HUES64 (cell line): ENCODE measurements around the gene EFNB2. TPM values are rescaled to one million over a fixed set of nuclear protein-coding genes. Genes with fewer than 3 reads are reported as not detected.

Experiments
- H3K27ac ChIP-seq: 2 replicates; pipeline ENCODE4 v1.7.0; 2013; ENCODE audit warnings: low read depth, low read length, inconsistent platforms
- H3K27me3 ChIP-seq: 2 replicates; pipeline ENCODE4 v1.6.1; 2013; ENCODE audit warnings: mild to moderate bottlenecking, low read length; ENCODE audit not compliant: insufficient read depth
- H3K36me3 ChIP-seq: 2 replicates; pipeline ENCODE4 v1.6.1; 2013; ENCODE audit warnings: mild to moderate bottlenecking, low read length; ENCODE audit not compliant: insufficient read depth
- H3K4me1 ChIP-seq: 2 replicates; pipeline ENCODE4 v1.6.1; 2013; ENCODE audit warnings: mild to moderate bottlenecking, low read length, moderate library complexity; ENCODE audit not compliant: insufficient read depth
- H3K4me3 ChIP-seq: 2 replicates; pipeline ENCODE4 v1.5.1; 2013; ENCODE audit warnings: mild to moderate bottlenecking, low read length, moderate library complexity
- H3K9ac ChIP-seq: 2 replicates; pipeline ENCODE4 v1.6.1; 2013; ENCODE audit warnings: mild to moderate bottlenecking, low read depth, low read length
- H3K9me3 ChIP-seq: 2 replicates; pipeline ENCODE4 v1.6.1; 2013; ENCODE audit warnings: low read depth, low read length; ENCODE audit not compliant: insufficient read depth
- WGBS: fragments of 150-250, 120-280 bp; methylation state at CpG from one replicate; pipeline ENCODE4 v1.1.7; 2013; ENCODE audit warnings: missing lambda C conversion rate; 5-methylcytosine and 5-hydroxymethylcytosine counted together
- polyA plus RNA-seq, 2 experiments: library from polyadenylated mRNA; stranded (reverse); fragments of 50-300 nt; gene quantifications; one replicate each; pipeline ENCODE4 v1.2.3, GENCODE V29; 2013

Gene EFNB2
- 30.9 TPM for polyA plus RNA-seq (2013, experiment 1 of 2)
- 47.2 TPM for polyA plus RNA-seq (2013, experiment 2 of 2)

GRCh38 chr13:106535552-106536243 is at the start of gene EFNB2:
EFNB2 (minus strand) TSS chr13:106535662; CDS start chr13:106534964, 698 bp downstream.
- Histone ChIP-seq H3K4me3 (peak within 1 kb of the TSS; percentile 72), H3K36me3 (peaks cover 4% of the 10 kb centered on the region; the same call in 1 of the 2 replicates), H3K9me3 (no peaks in the 10 kb centered on the region), H3K27me3 (peaks cover 13% of the 10 kb centered on the region), H3K9ac (peak within 1 kb of the TSS; percentile 70; the same call in 1 of the 2 replicates), H3K4me1 (peaks cover 24% of the 10 kb centered on the region), H3K27ac (no peak within 1 kb of the TSS; the same call in 1 of the 2 replicates)
- under 1% methylated on average over 102 of the region's 102 CpGs for WGBS

GRCh38 chr13:106581225-106581624 is 45.8 kb upstream of the EFNB2 start:
- Histone ChIP-seq H3K9ac (no peak overlapping the region), H3K4me1 (no peaks in the 10 kb centered on the region), H3K27me3 (no peaks in the 10 kb centered on the region), H3K36me3 (no peaks in the 10 kb centered on the region), H3K4me3 (no peak overlapping the region), H3K9me3 (peaks cover 12% of the 10 kb centered on the region), H3K27ac (no peak overlapping the region)
- 95% methylated on average over 3 of the region's 4 CpGs for WGBS

- H3K27ac ChIP-seq = no peak overlapping the region
- H3K9me3 ChIP-seq = no peaks in the 10 kb centered on the region
- H3K36me3 ChIP-seq = no peaks in the 10 kb centered on the region
- H3K4me3 ChIP-seq = no peak overlapping the region
- 0 out of 2 replicates have a peak, but pooled peaks cover under 1% of the 10 kb centered on the region for H3K4me1 ChIP-seq
- no peaks in the 10 kb centered on the region for H3K27me3 ChIP-seq
- H3K9ac ChIP-seq = no peak overlapping the region
These were observed 40.4 kb upstream of the EFNB2 start for GRCh38 chr13:106575896-106576295.

GRCh38 chr13:106573868-106574267 is 38.4 kb upstream of the EFNB2 start:
- 94% methylated on average over 3 of the region's 3 CpGs for WGBS

GRCh38 chr13:106573284-106573846 is 37.9 kb upstream of the EFNB2 start:
- Histone ChIP-seq H3K27ac (no peak overlapping the region), H3K4me3 (no peak overlapping the region), H3K36me3 (no peaks in the 10 kb centered on the region), H3K27me3 (no peaks in the 10 kb centered on the region), H3K9ac (no peak overlapping the region), H3K9me3 (no peaks in the 10 kb centered on the region), H3K4me1 (peaks cover 16% of the 10 kb centered on the region)
- WGBS = 92% methylated on average over 8 of the region's 8 CpGs

More at GRCh38 chr13:106573868-106574267, 38.4 kb upstream of the EFNB2 start:
- no peaks in the 10 kb centered on the region for H3K36me3 ChIP-seq
- no peak overlapping the region for H3K27ac ChIP-seq
- H3K4me3 ChIP-seq = no peak overlapping the region
- no peak overlapping the region for H3K9ac ChIP-seq
- H3K9me3 ChIP-seq = no peaks in the 10 kb centered on the region
- peaks cover 11% of the 10 kb centered on the region; the same call in 1 of the 2 replicates for H3K4me1 ChIP-seq
- H3K27me3 ChIP-seq = no peaks in the 10 kb centered on the region

- Histone ChIP-seq H3K27ac (no peak overlapping the region), H3K27me3 (no peaks in the 10 kb centered on the region), H3K9me3 (no peaks in the 10 kb centered on the region), H3K4me3 (peak overlapping the region; percentile 32), H3K9ac (no peak overlapping the region), H3K36me3 (no peaks in the 10 kb centered on the region), H3K4me1 (peaks cover 24% of the 10 kb centered on the region)
- 23% methylated on average over 14 of the region's 14 CpGs for WGBS
These were observed 34.9 kb upstream of the EFNB2 start for GRCh38 chr13:106570299-106570852.

- Histone ChIP-seq H3K36me3 (no peaks in the 10 kb centered on the region), H3K9me3 (no peaks in the 10 kb centered on the region), H3K4me1 (peaks cover 33% of the 10 kb centered on the region), H3K27ac (no peak overlapping the region), H3K9ac (no peak overlapping the region), H3K4me3 (no peak overlapping the region; the same call in 1 of the 2 replicates), H3K27me3 (no peaks in the 10 kb centered on the region)
- 85% methylated on average over 2 of the region's 3 CpGs for WGBS
These were observed 34.0 kb upstream of the EFNB2 start for GRCh38 chr13:106569233-106570095.

- H3K9ac ChIP-seq = peak overlapping the region; percentile 23; the same call in 1 of the 2 replicates
- H3K9me3 ChIP-seq = no peaks in the 10 kb centered on the region
- peak overlapping the region; percentile 96 for H3K4me3 ChIP-seq
- 27% methylated on average over 11 of the region's 11 CpGs for WGBS
- no peaks in the 10 kb centered on the region for H3K27me3 ChIP-seq
- peaks cover 43% of the 10 kb centered on the region for H3K4me1 ChIP-seq
- H3K27ac ChIP-seq = no peak overlapping the region
- no peaks in the 10 kb centered on the region for H3K36me3 ChIP-seq
These were observed 33.0 kb upstream of the EFNB2 start for GRCh38 chr13:106568299-106569003.

GRCh38 chr13:106567474-106568298 is 32.2 kb upstream of the EFNB2 start, which contains the start of gene ARGLU1:
ARGLU1 (minus strand) TSS chr13:106568137; CDS start chr13:106567919, 218 bp downstream.
- H3K4me1 ChIP-seq = peaks cover 48% of the 10 kb centered on the region
- H3K9me3 ChIP-seq = no peaks in the 10 kb centered on the region
- peak within 1 kb of the TSS; percentile 95 for H3K9ac ChIP-seq
- peak within 1 kb of the TSS; percentile 96 for H3K4me3 ChIP-seq
- no peaks in the 10 kb centered on the region for H3K27me3 ChIP-seq
- H3K27ac ChIP-seq = peak within 1 kb of the TSS; percentile 95
- no peaks in the 10 kb centered on the region for H3K36me3 ChIP-seq
- WGBS = under 1% methylated on average over 108 of the region's 108 CpGs
